Fibroblast of mammary gland (primary cell): ENCODE measurements around the gene MYBPH.

Experiments
- DNase-seq: peaks from one replicate; pipeline ENCODE4 v3.0.0-alpha.2; 2010; ENCODE audit warnings: low read depth
- H3K4me3 ChIP-seq: 2 replicates; pipeline ENCODE4 v1.5.1; 2011; ENCODE audit warnings: low read depth, mild to moderate bottlenecking, low read length, moderate library complexity; ENCODE audit not compliant: control insufficient read depth
- CTCF ChIP-seq: conservative IDR thresholded peaks from 2 replicates; pipeline ENCODE4 v1.5.1; 2011; ENCODE audit warnings: low read depth, low read length, inconsistent platforms; ENCODE audit not compliant: control insufficient read depth, insufficient read depth

The MYBPH gene

GRCh38 chr1:203129501-203130231 is 46.0 kb downstream of the MYBPH start:
- DNase-seq: no peak

GRCh38 chr1:203128716-203129500 is 46.7 kb downstream of the MYBPH start:
- no peak overlapping the region for H3K4me3 ChIP-seq
- DNase-seq: no peak
- TF ChIP-seq CTCF: no peak

More at GRCh38 chr1:203129501-203130231, 46.0 kb downstream of the MYBPH start:
- no peak overlapping the region for H3K4me3 ChIP-seq
- no peak for TF ChIP-seq CTCF

GRCh38 chr1:203128431-203128715 is 47.3 kb downstream of the MYBPH start:
- TF ChIP-seq CTCF: no peak
- no peak overlapping the region for H3K4me3 ChIP-seq

GRCh38 chr1:203127666-203128430 is 47.8 kb downstream of the MYBPH start, which contains the start of gene ADORA1:
ADORA1 (plus strand) TSS chr1:203127726; CDS start chr1:203128842, 1,116 bp downstream.
- DNase-seq: peak; percentile 23
- peak within 1 kb of the TSS; percentile 7 for H3K4me3 ChIP-seq
- TF ChIP-seq CTCF: no peak

More at GRCh38 chr1:203128431-203128715, 47.3 kb downstream of the MYBPH start:
- no peak for DNase-seq

- H3K4me3 ChIP-seq: no peak overlapping the region
- no peak for TF ChIP-seq CTCF
- no peak for DNase-seq
Observed at GRCh38 chr1:203126866-203127665, 48.6 kb downstream of the MYBPH start.

GRCh38 chr1:203126151-203126865 is 49.3 kb downstream of the MYBPH start:
- no peak overlapping the region for H3K4me3 ChIP-seq
- DNase-seq: peak; percentile 15
- peak; percentile 53 for TF ChIP-seq CTCF
